OCI-LY7 (cell line): ENCODE data around the gene PITPNC1. TPM values are rescaled to one million over a fixed set of nuclear protein-coding genes. Genes with fewer than 3 reads are reported as not detected.
A peak's percentile ranks its signal among the peaks of the same experiment; 100 is the strongest.

Experiments used
- BruUV-seq: library from RNA; stranded (reverse); fragments of 400-500 nt; replicated peaks from 2 replicates; lab custom pipeline; 2021; lab: Mats Ljungman, UMichigan
- CTCF ChIA-PET: fragments of 300-600 bp; sonication (Branson Sonifier 250); formaldehyde crosslinking; loops from one replicate; lab custom pipeline; 2022; ENCODE audit warnings: antibody characterized with exemption; ENCODE audit not compliant: unreplicated experiment; lab: Charles Lee
- POLR2A ChIA-PET: fragments of 300-600 bp; sonication (Branson Sonifier 250); formaldehyde crosslinking; loops from one replicate; lab custom pipeline; 2022; ENCODE audit warnings: antibody characterized with exemption; lab: Charles Lee
- DNase-seq: peaks from one replicate; pipeline ENCODE4 v3.0.0-alpha.2; 2015; ENCODE audit warnings: low spot score
- H2AFZ ChIP-seq: fragments of 200-600 bp; sonication (generic), shearing (Covaris generic); 2 replicates; pipeline ENCODE4 v1.6.1; 2014; ENCODE audit warnings: mild to moderate bottlenecking, antibody characterized with exemption, low read length, moderate library complexity
- H3K27ac ChIP-seq: fragments of 200-600 bp; sonication (generic); 2 replicates; pipeline ENCODE4 v1.5.1; 2014; ENCODE audit warnings: mixed run types, low read depth, mild to moderate bottlenecking, moderate library complexity, low read length, inconsistent platforms; ENCODE audit not compliant: poor library complexity, severe bottlenecking
- H3K36me3 ChIP-seq: fragments of 200-600 bp; sonication (generic); 2 replicates; pipeline ENCODE4 v1.6.1; 2014; ENCODE audit warnings: mild to moderate bottlenecking, antibody characterized with exemption, low read length, moderate library complexity, mixed read lengths; ENCODE audit not compliant: insufficient read depth
- H3K4me1 ChIP-seq: fragments of 200-600 bp; sonication (generic); 2 replicates; pipeline ENCODE4 v1.5.1; 2014; ENCODE audit warnings: mild to moderate bottlenecking, low read length; ENCODE audit not compliant: insufficient read depth, poor library complexity, severe bottlenecking
- H3K4me2 ChIP-seq: fragments of 200-600 bp; sonication (generic); 2 replicates; pipeline ENCODE4 v1.6.1; 2014; ENCODE audit warnings: mild to moderate bottlenecking, low read length
- H3K4me3 ChIP-seq: fragments of 200-600 bp; sonication (generic); 2 replicates; pipeline ENCODE4 v1.5.1; 2014; ENCODE audit warnings: mild to moderate bottlenecking, low read depth, low read length; ENCODE audit not compliant: poor library complexity, severe bottlenecking
- H3K79me2 ChIP-seq: fragments of 200-600 bp; sonication (generic); 2 replicates; pipeline ENCODE4 v1.6.1; 2016; ENCODE audit warnings: low read depth, mild to moderate bottlenecking, low read length, moderate library complexity, mixed read lengths; ENCODE audit not compliant: insufficient read depth
- H3K9me2 ChIP-seq: fragments of 200-600 bp; sonication (generic); 2 replicates; pipeline ENCODE4 v1.6.1; 2016; ENCODE audit warnings: mild to moderate bottlenecking, low read length, mixed read lengths; ENCODE audit not compliant: insufficient read depth
- H3K9me3 ChIP-seq: fragments of 200-600 bp; sonication (generic); 2 replicates; pipeline ENCODE4 v1.6.1; 2014; ENCODE audit warnings: mild to moderate bottlenecking, mixed run types, low read length, mixed read lengths
- H4K20me1 ChIP-seq: fragments of 200-600 bp; sonication (generic); 2 replicates; pipeline ENCODE4 v1.6.1; 2014; ENCODE audit warnings: mild to moderate bottlenecking, antibody characterized with exemption, low read length, moderate library complexity, mixed read lengths; ENCODE audit not compliant: insufficient read depth
- CTCF ChIP-seq: fragments of 200-600 bp; sonication (generic); conservative IDR thresholded peaks from 2 replicates; pipeline ENCODE4 v1.5.1; 2014; ENCODE audit warnings: mild to moderate bottlenecking, antibody characterized with exemption, low read length, moderate library complexity, mixed read lengths
- EZH2phosphoT487 ChIP-seq: fragments of 200-600 bp; sonication (generic); IDR thresholded peaks from 2 replicates; pipeline ENCODE4 v1.6.1; 2018; ENCODE audit warnings: low read depth, borderline replicate concordance, mild to moderate bottlenecking, mixed run types, antibody characterized with exemption, low read length, moderate library complexity, mixed read lengths
- intact Hi-C: fragments of 100-400 bp; cut with micrococcal nuclease; formaldehyde crosslinking; loops from one replicate; pipeline ENCODE4 v1.10.0; 2022; ENCODE audit not compliant: unreplicated experiment
- total RNA-seq, 2 experiments: library from RNA; depleted of rRNA in 1 of 2; stranded (reverse); fragments of >200 nt in 1 of 2; shearing (Covaris generic) in 1 of 2; gene quantifications; 2 replicates each; pipeline ENCODE4 v1.2.3, GENCODE V29; 2014 to 2022

The PITPNC1 gene
- total RNA-seq, 2 experiments from 2014 or later, result 14.3 to 21.1 TPM

- BruUV-seq, result TSS peak; percentile 39
- Histone ChIP-seq H3K4me2 (no peak overlapping the region), H3K4me3 (no peak overlapping the region), H3K36me3 (no peaks in the 10 kb centered on the region), H3K27ac (no peak overlapping the region), H3K9me2 (no peaks in the 10 kb centered on the region), H4K20me1 (no peaks in the 10 kb centered on the region), H3K4me1 (no peaks in the 10 kb centered on the region), H3K9me3 (peaks cover 9% of the 10 kb centered on the region; the same call in 1 of the 2 replicates), H2AFZ (no peak overlapping the region), H3K79me2 (no peaks in the 10 kb centered on the region)
- intact Hi-C loops, result no loop called here
- TF ChIP-seq CTCF (no peak), EZH2phosphoT487 (no peak)
- ChIA-PET POLR2A (no interaction called here), CTCF (no interaction called here)
- no peak for DNase-seq
Measured at GRCh38 chr17:67411397-67411796, 34.3 kb downstream of the PITPNC1 start.

GRCh38 chr17:67412032-67412431 lies 35.0 kb downstream of the PITPNC1 start:
- no peaks in the 10 kb centered on the region for H4K20me1 ChIP-seq
- no peak overlapping the region for H3K27ac ChIP-seq
- ChIA-PET CTCF (no interaction called here), POLR2A (no interaction called here)
- DNase-seq, result no peak
- intact Hi-C loops, result no loop called here
- no peaks in the 10 kb centered on the region for H3K36me3 ChIP-seq
- TF ChIP-seq EZH2phosphoT487, result no peak
- TF ChIP-seq CTCF, result no peak
- no peaks in the 10 kb centered on the region for H3K9me2 ChIP-seq
- H3K4me3 ChIP-seq, result no peak overlapping the region
- no peak overlapping the region for H2AFZ ChIP-seq
- no peak overlapping the region for H3K4me2 ChIP-seq
- no peaks in the 10 kb centered on the region for H3K79me2 ChIP-seq
- peaks cover 9% of the 10 kb centered on the region; the same call in 1 of the 2 replicates for H3K9me3 ChIP-seq
- no peaks in the 10 kb centered on the region for H3K4me1 ChIP-seq
- no TSS peak for BruUV-seq

- H3K27ac ChIP-seq, result no peak overlapping the region
- no peak overlapping the region for H2AFZ ChIP-seq
- no peaks in the 10 kb centered on the region for H4K20me1 ChIP-seq
- H3K36me3 ChIP-seq, result no peaks in the 10 kb centered on the region
- no peak overlapping the region for H3K4me2 ChIP-seq
- TF ChIP-seq CTCF, result no peak
- TF ChIP-seq EZH2phosphoT487, result no peak
- no TSS peak for BruUV-seq
- no peaks in the 10 kb centered on the region for H3K9me2 ChIP-seq
- ChIA-PET CTCF (no interaction called here), POLR2A (interaction anchor here (0.6 kb wide), 1 partner anchor 331 kb away, joined by 4 read pairs; no protein-coding TSS in a partner anchor)
- H3K79me2 ChIP-seq, result no peaks in the 10 kb centered on the region
- H3K4me1 ChIP-seq, result no peaks in the 10 kb centered on the region
- DNase-seq, result no peak
- H3K9me3 ChIP-seq, result peaks cover 9% of the 10 kb centered on the region; the same call in 1 of the 2 replicates
- no peak overlapping the region for H3K4me3 ChIP-seq
- intact Hi-C loops, result no loop called here
Measured at GRCh38 chr17:67412941-67413340, 35.9 kb downstream of the PITPNC1 start.
